ENCODE results near the gene MC4R. TPM values are rescaled to one million over a fixed set of nuclear protein-coding genes. Genes with fewer than 3 reads are reported as not detected.
A peak's percentile ranks its signal among the peaks of the same experiment; 100 is the strongest.

Gene MC4R
- total and polyA plus RNA-seq, 2 experiments from 2014 or later = 0.14 to 0.32 TPM

DNA sequence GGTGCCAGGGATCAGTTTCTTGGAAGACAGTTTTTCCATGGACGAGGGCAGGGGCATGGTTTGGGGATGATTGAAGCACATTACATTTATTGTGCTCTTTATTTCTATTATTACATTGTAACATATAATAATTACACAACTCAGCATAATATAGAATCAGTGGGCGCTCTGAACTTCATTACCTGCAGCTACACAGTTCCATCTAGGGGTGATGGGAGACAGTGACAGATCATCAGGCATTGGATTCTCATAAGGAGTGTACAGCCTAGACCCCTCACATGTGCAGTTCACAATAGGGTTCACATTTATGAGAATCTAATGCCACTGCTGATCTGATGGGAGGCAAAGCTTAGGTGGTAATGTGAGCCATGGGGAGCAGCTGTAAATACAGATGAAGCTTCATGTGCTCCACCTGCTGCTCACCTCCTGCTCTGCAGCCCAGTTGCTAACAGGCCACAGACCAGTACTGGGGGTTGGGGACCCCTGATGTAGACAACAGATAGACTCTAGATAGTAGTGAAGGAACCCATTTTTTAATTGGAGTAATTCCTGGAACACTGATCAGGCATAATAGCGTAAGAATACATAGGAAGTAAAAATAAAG lies 41.5 kb upstream of the MC4R start:
- H3K9me2 ChIP-seq (ENCODE audit: insufficient read depth) = no peaks in the 10 kb centered on the region

DNA sequence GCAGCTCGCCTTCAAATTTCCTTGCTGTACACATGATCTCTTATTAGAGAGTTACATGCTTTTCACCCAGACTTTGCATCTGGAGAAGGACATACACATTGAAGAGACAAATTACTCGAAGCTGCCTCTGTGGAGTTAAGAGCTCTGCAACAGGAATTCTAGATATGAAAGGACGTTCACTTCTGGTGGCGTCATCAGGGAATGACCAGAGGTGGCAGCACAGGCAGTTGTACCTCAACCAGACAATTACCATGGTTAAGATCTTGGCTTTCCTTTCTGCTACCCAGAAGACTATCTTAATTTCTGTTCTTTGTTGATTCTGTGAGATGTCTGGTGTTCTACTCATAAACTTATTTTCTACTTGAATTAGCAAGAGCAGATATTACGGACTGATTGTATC lies 39.1 kb upstream of the MC4R start:
- Histone ChIP-seq H3F3A (ENCODE audit: insufficient read depth) (no peaks in the 10 kb centered on the region), H3K79me2 (ENCODE audit: insufficient read depth) (no peaks in the 10 kb centered on the region), H3K4me3 (no peak overlapping the region), H3K4me1 (ENCODE audit: insufficient read depth) (no peaks in the 10 kb centered on the region), H3K9me3 (ENCODE audit: low read depth) (no peaks in the 10 kb centered on the region), H3K27me3 (replicated peaks; ENCODE audit: insufficient read depth) (no peaks in the 10 kb centered on the region), H3K27ac (no peak overlapping the region), H4K20me1 (ENCODE audit: insufficient read depth) (no peaks in the 10 kb centered on the region), H3K9me2 (ENCODE audit: insufficient read depth) (peaks cover 4% of the 10 kb centered on the region; the same call in 1 of the 2 replicates), H3K36me3 (ENCODE audit: low read depth) (no peaks in the 10 kb centered on the region), H3K9ac (no peak overlapping the region), H2AFZ (no peak overlapping the region), H3K4me2 (ENCODE audit: unreplicated experiment) (no peak overlapping the region)
- DNase-seq = no peak
- 73 to 74% methylated on average over 5 of the region's 5 CpGs for whole genome bisulfite sequencing, 2 experiments (ENCODE audit: low coverage in 1 of 2, low lambda C conversion rate in 2 of 2, missing lambda C conversion rate in 2 of 2)
- TF ChIP-seq EZH2phosphoT487 (IDR thresholded peaks at IDR 0.05; ENCODE audit: insufficient read depth, low read depth) = no peak
- TF ChIP-seq EZH2 (IDR thresholded peaks at IDR 0.05; ENCODE audit: insufficient read depth, poor library complexity, severe bottlenecking) = no peak
- in situ Hi-C loops (cut with MboI) = loop anchor here (25.0 kb wide), 1 partner anchor 399 kb away; no protein-coding TSS in a partner anchor

More for the DNA sequence above, 41.5 kb upstream of the MC4R start:
- no peak overlapping the region for H2AFZ ChIP-seq
- in situ Hi-C loops (cut with MboI) = loop anchor here (25.0 kb wide), 1 partner anchor 402 kb away; no protein-coding TSS in a partner anchor
- no peaks in the 10 kb centered on the region for H3K9me3 ChIP-seq (ENCODE audit: low read depth)
- no peaks in the 10 kb centered on the region for H3K79me2 ChIP-seq (ENCODE audit: insufficient read depth)
- no peak overlapping the region for H3K4me3 ChIP-seq
- H3K27ac ChIP-seq = no peak overlapping the region
- DNase-seq = peak; percentile 30
- no peak overlapping the region for H3K4me2 ChIP-seq (ENCODE audit: unreplicated experiment)
- H3K4me1 ChIP-seq (ENCODE audit: insufficient read depth) = peaks cover 5% of the 10 kb centered on the region; the same call in 1 of the 2 replicates
- H4K20me1 ChIP-seq (ENCODE audit: insufficient read depth) = no peaks in the 10 kb centered on the region
- no peaks in the 10 kb centered on the region for H3F3A ChIP-seq (ENCODE audit: insufficient read depth)
- no peaks in the 10 kb centered on the region for H3K27me3 ChIP-seq (replicated peaks; ENCODE audit: insufficient read depth)
- H3K36me3 ChIP-seq (ENCODE audit: low read depth) = no peaks in the 10 kb centered on the region
- no peak for TF ChIP-seq EZH2phosphoT487 (IDR thresholded peaks at IDR 0.05; ENCODE audit: insufficient read depth, low read depth)
- TF ChIP-seq EZH2 (IDR thresholded peaks at IDR 0.05; ENCODE audit: insufficient read depth, poor library complexity, severe bottlenecking) = no peak
- H3K9ac ChIP-seq = no peak overlapping the region
- WGBS, 2 experiments (ENCODE audit: low coverage in 1 of 2, low lambda C conversion rate in 2 of 2, missing lambda C conversion rate in 2 of 2) = 75 to 83% methylated on average over 3 of the region's 3 CpGs

DNA sequence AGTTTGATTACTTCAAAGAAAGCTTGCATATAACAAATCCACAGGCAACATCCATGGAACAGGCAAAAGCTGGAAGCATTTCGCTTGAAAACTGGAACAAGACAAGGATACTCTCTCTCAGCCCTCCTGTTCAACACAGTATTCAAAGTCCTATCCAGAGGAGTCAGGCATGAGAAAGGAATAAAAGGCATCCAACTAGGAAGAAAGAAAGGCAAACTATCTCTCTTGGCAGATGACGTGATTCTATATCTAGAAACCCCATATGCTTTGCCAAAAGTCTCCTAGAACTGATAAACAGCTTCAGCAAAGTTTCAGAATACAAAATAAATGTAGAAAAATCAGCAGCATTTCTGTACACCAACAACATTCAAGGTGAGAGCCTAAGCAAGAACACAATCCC lies 34.1 kb upstream of the MC4R start:
- WGBS, 2 experiments (ENCODE audit: low coverage in 1 of 2, low lambda C conversion rate in 2 of 2, missing lambda C conversion rate in 2 of 2) = 47 to 65% methylated on average over 2 of the region's 2 CpGs
- no peaks in the 10 kb centered on the region for H3K27me3 ChIP-seq (replicated peaks; ENCODE audit: insufficient read depth)
- H3K27ac ChIP-seq = no peak overlapping the region
- no peak overlapping the region for H3K9ac ChIP-seq
- H3K9me3 ChIP-seq (ENCODE audit: low read depth) = no peaks in the 10 kb centered on the region
- no peak overlapping the region for H2AFZ ChIP-seq
- no peaks in the 10 kb centered on the region for H3K79me2 ChIP-seq (ENCODE audit: insufficient read depth)
- H3F3A ChIP-seq (ENCODE audit: insufficient read depth) = no peaks in the 10 kb centered on the region
- H3K4me3 ChIP-seq = no peak overlapping the region
- TF ChIP-seq EZH2phosphoT487 (IDR thresholded peaks at IDR 0.05; ENCODE audit: insufficient read depth, low read depth) = no peak
- no peak for TF ChIP-seq EZH2 (IDR thresholded peaks at IDR 0.05; ENCODE audit: insufficient read depth, poor library complexity, severe bottlenecking)
- DNase-seq = no peak
- H3K4me1 ChIP-seq (ENCODE audit: insufficient read depth) = no peaks in the 10 kb centered on the region
- no peaks in the 10 kb centered on the region for H3K36me3 ChIP-seq (ENCODE audit: low read depth)
- H4K20me1 ChIP-seq (ENCODE audit: insufficient read depth) = no peaks in the 10 kb centered on the region
- peaks cover 4% of the 10 kb centered on the region; the same call in 1 of the 2 replicates for H3K9me2 ChIP-seq (ENCODE audit: insufficient read depth)
- in situ Hi-C loops (cut with MboI) = loop anchor here (25.0 kb wide), 1 partner anchor 394 kb away; no protein-coding TSS in a partner anchor
- H3K4me2 ChIP-seq (ENCODE audit: unreplicated experiment) = no peak overlapping the region

DNA sequence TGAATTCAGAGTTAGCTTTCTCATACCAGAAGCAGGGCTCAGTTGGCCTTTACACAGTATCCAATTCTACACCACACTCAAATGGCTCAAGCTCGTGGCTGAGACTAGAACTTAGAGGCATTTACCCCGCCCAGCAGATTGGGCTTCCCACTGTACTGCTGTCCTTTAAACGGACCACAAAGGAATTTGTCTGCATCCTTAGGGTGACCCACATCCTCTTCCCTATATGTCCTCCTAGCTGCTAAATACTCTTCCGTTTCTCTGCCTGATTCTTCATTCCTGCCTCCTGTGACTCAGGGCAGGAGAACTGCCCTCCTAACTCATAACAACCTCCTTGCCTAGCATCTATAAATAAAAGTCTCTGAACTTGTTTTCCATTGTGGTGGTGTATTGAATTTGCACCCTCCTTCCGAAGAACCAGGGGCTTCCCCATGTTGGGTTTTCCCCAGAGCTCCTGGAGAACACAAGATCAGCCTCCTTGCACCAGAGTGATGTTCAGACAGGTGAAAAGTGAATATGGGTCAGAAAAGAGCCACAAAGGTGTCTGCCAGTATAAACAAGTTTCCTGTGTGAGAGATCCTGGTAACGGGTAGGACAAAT lies 32.0 kb upstream of the MC4R start:
- H4K20me1 ChIP-seq (ENCODE audit: insufficient read depth) = no peaks in the 10 kb centered on the region
- in situ Hi-C loops (cut with MboI) = loop anchor here (25.0 kb wide), 1 partner anchor 392 kb away; no protein-coding TSS in a partner anchor
- H3K36me3 ChIP-seq (ENCODE audit: low read depth) = no peaks in the 10 kb centered on the region
- no peak for DNase-seq
- H3K9ac ChIP-seq = no peak overlapping the region
- H3F3A ChIP-seq (ENCODE audit: insufficient read depth) = no peaks in the 10 kb centered on the region
- peaks cover 4% of the 10 kb centered on the region; the same call in 1 of the 2 replicates for H3K9me2 ChIP-seq (ENCODE audit: insufficient read depth)
- no peaks in the 10 kb centered on the region for H3K9me3 ChIP-seq (ENCODE audit: low read depth)
- no peak overlapping the region for H2AFZ ChIP-seq
- TF ChIP-seq EZH2phosphoT487 (IDR thresholded peaks at IDR 0.05; ENCODE audit: insufficient read depth, low read depth) (no peak), EZH2 (IDR thresholded peaks at IDR 0.05; ENCODE audit: insufficient read depth, poor library complexity, severe bottlenecking) (no peak)
- 62% methylated on average over 6 of the region's 6 CpGs for WGBS, 2 experiments (ENCODE audit: low coverage in 1 of 2, low lambda C conversion rate in 2 of 2, missing lambda C conversion rate in 2 of 2)
- H3K27me3 ChIP-seq (replicated peaks; ENCODE audit: insufficient read depth) = no peaks in the 10 kb centered on the region
- H3K4me3 ChIP-seq = no peak overlapping the region
- H3K4me1 ChIP-seq (ENCODE audit: insufficient read depth) = no peaks in the 10 kb centered on the region
- H3K27ac ChIP-seq = no peak overlapping the region
- no peaks in the 10 kb centered on the region for H3K79me2 ChIP-seq (ENCODE audit: insufficient read depth)
- no peak overlapping the region for H3K4me2 ChIP-seq (ENCODE audit: unreplicated experiment)

Measured in GM23248 (cell line).